Mucosa of rectum (tissue), 2 donors: ENCODE measurements around the gene PTPA.
"Not testable (repeated sequence)": the region's sequence is repeated elsewhere in the genome, so short reads cannot be mapped to it uniquely, and the experiment has no call there.

Experiments
- H3K27ac ChIP-seq, 2 donors: one replicate each; pipeline ENCODE4 v1.7.0; 2013; ENCODE audit warnings: inconsistent platforms in 2 of 2, low read depth in 2 of 2, low read length in 2 of 2
- H3K27me3 ChIP-seq, 2 donors: one replicate each; pipeline ENCODE4 v1.7.0; 2013; ENCODE audit warnings: low read length in 2 of 2; ENCODE audit not compliant: control insufficient read depth in 2 of 2, insufficient read depth in 2 of 2
- H3K36me3 ChIP-seq, 2 donors: one replicate each; pipeline ENCODE4 v1.7.0; 2013; ENCODE audit warnings: low read length in 2 of 2; ENCODE audit not compliant: control insufficient read depth in 2 of 2, insufficient read depth in 2 of 2
- H3K4me1 ChIP-seq, 2 donors: one replicate each; pipeline ENCODE4 v1.7.0; 2013; ENCODE audit warnings: low read length in 2 of 2, mild to moderate bottlenecking in 1 of 2; ENCODE audit not compliant: control insufficient read depth in 2 of 2, insufficient read depth in 2 of 2
- H3K4me3 ChIP-seq, 2 donors: one replicate each; pipeline ENCODE4 v1.7.0; 2013; ENCODE audit warnings: low read length in 2 of 2
- H3K9ac ChIP-seq, 2 donors: one replicate each; pipeline ENCODE4 v1.7.0; 2013; ENCODE audit warnings: low read length in 2 of 2, low read depth in 1 of 2, mild to moderate bottlenecking in 1 of 2
- H3K9me3 ChIP-seq, 2 donors: one replicate each; pipeline ENCODE4 v1.7.0; 2013; ENCODE audit warnings: low read length in 2 of 2; ENCODE audit not compliant: control insufficient read depth in 2 of 2
- donor health status: healthy.
- donor health status: Normal muscosa, but diverticular disease.

Gene PTPA

DNA sequence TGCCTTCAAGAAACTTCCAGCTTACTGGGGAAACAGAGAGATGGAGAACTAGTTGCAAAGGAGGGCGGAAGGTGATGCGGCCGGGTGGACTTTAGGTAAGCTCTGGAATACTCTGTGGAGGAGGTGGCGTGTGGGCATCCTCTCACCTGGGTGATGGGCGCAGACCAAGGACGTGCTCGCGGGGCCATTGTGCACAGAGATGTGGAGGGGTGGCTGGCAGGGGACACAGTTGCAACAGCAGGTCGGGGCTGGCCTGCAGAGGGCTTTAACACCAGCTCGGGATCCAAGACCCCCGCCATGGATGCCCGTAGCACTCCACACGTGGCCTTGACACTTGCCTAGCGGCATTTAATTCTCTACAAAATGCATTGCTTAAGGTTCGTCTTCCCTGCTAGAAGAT, 40.3 kb downstream of the PTPA start:
- H3K9ac ChIP-seq, result no peak overlapping the region
- no peak overlapping the region for H3K4me3 ChIP-seq
- no peaks in the 10 kb centered on the region for H3K27me3 ChIP-seq
- H3K9me3 ChIP-seq, result no peaks in the 10 kb centered on the region
- H3K27ac ChIP-seq, result no peak overlapping the region
- H3K36me3 ChIP-seq, result peaks cover 8 to 16% of the 10 kb centered on the region in 2 donors
- no peaks in the 10 kb centered on the region for H3K4me1 ChIP-seq

DNA sequence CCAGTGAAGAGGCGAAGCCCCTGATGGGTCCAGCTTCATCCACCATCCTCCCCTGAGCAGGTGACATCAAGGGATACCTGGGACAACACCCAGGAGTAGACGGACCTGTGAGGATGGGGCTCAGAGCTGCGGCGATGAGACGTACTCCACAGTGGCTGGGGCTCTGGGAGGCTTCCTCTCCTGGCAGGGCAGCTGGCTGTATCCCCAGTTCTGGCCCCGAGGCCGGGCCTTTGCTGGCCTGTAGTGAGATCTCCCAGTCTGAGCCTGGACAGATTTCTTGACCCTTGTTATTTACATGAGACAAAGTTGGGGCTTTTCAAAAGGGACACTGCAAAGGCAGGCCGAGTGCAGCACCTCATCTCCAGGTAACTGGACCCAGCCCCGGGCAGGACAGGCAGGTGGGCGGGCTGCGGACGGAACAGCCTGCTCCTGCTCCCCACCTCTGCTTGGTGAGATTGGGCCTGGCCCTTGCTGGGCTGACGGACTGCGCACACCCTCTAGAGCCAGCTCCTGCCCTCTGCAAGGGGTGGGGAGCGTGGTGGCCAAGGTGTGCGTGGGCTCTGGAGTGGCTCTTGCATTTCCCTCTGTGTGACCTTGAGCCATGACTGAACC, 43.8 kb downstream of the PTPA start:
- Histone ChIP-seq H3K9me3 (no peaks in the 10 kb centered on the region), H3K36me3 (peaks cover 3 to 13% of the 10 kb centered on the region in 2 donors), H3K4me1 (no peaks in the 10 kb centered on the region), H3K27ac (no peak overlapping the region), H3K27me3 (no peaks in the 10 kb centered on the region), H3K4me3 (no peak overlapping the region), H3K9ac (no peak overlapping the region)

DNA sequence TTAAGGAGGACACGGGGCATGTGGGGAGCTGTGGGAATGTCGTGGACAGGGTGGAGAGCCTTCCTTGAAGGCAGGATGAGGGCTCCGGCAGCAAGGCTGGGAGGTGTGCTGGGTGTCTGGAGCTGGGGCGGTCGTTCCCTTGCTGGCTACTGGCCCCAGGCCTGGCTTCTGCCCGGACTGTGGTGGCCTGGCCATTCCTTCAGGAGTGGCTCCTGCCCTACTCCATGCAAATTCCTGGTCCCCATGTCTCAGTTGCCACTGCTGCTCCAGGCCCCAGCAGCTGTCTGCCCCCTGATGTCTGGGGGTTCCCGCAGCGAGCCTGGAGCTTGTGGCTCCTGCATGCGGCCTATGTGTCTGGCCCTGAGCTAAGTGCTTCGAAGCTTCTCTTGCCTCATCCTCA, 44.9 kb downstream of the PTPA start:
- Histone ChIP-seq H3K9ac (no peak overlapping the region), H3K27me3 (no peaks in the 10 kb centered on the region), H3K4me1 (no peaks in the 10 kb centered on the region), H3K36me3 (peaks cover 3 to 13% of the 10 kb centered on the region in 2 donors), H3K27ac (no peak overlapping the region), H3K4me3 (no peak overlapping the region), H3K9me3 (no peaks in the 10 kb centered on the region)

DNA sequence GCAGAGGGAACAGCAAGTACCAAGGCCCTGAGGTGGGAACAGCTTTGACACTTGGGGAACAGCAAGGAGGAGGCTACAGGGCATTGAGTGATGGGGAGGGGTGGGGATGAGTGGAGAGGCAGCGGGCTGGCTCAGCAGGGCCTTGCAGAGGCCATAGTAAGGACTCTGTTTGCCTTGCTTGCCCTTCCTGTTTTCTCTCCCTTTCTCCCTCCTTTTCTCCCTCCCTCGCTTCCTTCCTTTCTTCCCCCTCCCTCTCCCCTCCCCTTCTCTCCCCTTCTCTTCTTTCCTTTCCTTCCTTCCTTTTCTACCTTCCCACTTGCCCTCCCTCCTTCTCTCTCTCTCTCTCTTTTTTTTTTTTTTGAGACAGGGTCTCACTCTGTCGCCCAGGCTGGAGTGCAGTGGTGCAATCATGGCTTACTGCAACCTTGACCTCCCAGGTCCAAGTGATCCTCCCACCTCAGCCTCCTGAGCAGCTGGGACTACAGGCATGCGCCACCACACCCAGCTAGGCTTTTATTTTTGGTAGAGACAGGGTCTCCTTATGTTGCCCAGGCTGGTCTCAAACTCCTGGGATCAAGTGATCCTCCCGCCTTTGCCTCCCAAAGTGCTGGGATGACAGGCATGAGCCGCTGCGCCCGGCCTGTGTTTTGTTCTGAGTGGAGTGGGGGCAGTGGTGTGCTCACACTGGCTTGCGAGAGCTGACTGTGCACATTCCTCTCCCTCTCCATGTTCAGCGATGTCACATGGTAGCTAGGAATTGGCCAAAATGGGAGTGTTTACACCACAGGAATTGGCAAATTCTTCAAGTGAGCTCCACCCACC, 49.7 kb downstream of the PTPA start:
- Histone ChIP-seq H3K9me3 (no peaks in the 10 kb centered on the region), H3K27me3 (no peaks in the 10 kb centered on the region), H3K4me3 (no peak overlapping the region), H3K27ac (no peak overlapping the region), H3K4me1 (peaks cover 11 to 15% of the 10 kb centered on the region in 2 donors), H3K9ac (no peak overlapping the region), H3K36me3 (no peaks in the 10 kb centered on the region)

DNA sequence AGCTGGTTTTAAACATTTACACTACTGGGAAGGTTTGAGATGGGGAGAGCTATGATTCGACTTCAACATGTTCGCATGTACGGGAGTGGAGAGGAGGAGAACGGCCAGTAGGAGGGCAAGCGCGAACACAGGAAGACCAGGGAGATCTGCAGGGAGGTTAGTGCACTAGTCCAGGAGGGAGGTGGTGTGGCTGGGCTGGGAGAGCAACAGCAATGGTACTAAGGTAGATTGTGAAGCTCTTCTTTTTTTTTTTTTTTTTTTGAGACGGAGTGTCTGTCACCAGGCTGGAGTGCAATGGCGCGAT, 50.3 kb downstream of the PTPA start:
- Histone ChIP-seq H3K4me3 (no peak overlapping the region), H3K4me1 (peaks cover 14 to 15% of the 10 kb centered on the region in 2 donors), H3K9me3 (no peaks in the 10 kb centered on the region), H3K9ac (no peak overlapping the region), H3K36me3 (no peaks in the 10 kb centered on the region), H3K27ac (no peak overlapping the region), H3K27me3 (no peaks in the 10 kb centered on the region)

DNA sequence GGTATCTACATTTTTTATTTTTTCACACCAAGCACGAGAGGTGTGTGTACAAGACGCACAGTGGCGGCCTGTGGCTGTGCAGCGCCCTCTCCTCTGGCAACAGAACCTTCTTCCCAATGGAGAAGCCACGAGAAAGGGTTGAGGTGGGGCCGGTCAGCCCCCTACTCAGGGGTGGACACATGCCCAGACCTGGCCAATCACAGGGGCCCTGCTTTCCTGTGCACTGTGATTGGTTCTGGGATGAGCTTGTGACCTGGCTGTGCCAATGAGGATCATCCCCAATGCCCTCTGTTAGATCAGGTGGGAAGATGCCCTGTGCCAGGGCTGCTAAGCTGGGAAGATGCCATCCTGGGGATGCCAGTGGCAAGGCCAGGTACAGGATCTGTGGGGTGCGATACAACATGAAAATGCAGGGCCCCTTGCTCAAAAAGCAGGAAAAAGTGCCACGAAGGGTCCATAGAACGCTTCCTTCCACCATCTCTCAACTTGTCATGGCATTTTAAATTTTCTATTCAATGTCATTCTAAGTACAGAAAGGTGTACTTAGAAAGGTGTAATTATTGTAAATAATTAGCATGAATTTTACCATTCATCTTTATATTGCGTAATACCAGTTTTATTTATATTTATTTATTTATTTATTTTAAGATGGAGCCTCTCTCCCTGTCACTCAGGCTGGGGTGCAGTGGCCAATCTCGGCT, 51.4 kb downstream of the PTPA start:
- no peak overlapping the region for H3K4me3 ChIP-seq
- H3K36me3 ChIP-seq, result no peaks in the 10 kb centered on the region
- no peak overlapping the region for H3K9ac ChIP-seq
- H3K27me3 ChIP-seq, result no peaks in the 10 kb centered on the region
- no peak overlapping the region for H3K27ac ChIP-seq
- H3K4me1 ChIP-seq, result peaks cover 19 to 21% of the 10 kb centered on the region in 2 donors
- H3K9me3 ChIP-seq, result no peaks in the 10 kb centered on the region

DNA sequence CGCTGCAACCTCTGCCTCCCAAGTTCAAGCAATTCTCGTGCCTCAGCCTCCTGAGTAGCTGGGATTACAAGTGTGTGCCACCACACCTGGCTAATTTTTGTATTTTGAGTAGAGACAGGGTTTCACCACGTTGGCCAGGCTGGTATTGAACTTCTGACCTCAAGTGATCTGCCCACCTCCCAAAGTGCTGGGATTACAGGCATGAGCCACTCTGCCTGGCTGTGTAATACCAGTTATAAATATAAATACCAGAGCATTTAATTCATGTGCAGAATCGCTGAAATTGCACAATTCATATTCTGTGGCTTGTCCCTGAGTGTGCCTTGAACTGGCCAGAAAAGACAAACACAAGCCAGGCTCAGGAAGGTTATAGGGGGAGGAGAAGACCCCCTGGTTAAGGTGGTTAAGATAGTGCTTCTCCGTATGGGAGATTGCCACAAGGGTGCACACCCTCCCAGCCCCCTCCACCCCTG, 52.0 kb downstream of the PTPA start:
- H3K27ac ChIP-seq, H3K27me3 ChIP-seq, H3K9ac ChIP-seq, H3K4me3 ChIP-seq, H3K36me3 ChIP-seq, H3K9me3 ChIP-seq: not testable (repeated sequence)
- H3K4me1 ChIP-seq, result peaks cover 25 to 26% of the 10 kb centered on the region in 2 donors

DNA sequence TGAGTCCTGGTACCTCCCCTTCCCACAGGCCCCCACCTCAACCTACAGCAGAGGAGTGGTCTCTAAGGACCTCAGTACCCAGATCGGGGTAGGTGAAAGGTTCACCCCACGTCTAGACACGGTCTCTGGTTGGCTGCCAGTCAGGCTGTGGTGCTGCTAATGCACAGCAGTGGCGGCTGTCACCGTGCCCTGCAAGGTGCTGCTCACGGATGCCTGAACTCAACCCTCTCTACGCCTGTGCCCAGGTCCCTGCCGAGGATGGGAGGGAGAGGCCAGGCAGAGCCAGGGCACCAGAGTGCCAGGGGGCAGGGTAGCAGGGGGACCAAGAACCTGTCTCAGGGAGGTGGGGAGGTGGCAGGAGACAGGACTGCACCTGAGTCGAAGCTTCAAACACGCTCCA, 52.5 kb downstream of the PTPA start:
- Histone ChIP-seq H3K27me3 (no peaks in the 10 kb centered on the region), H3K4me3 (no peak overlapping the region), H3K4me1 (peaks cover 25 to 26% of the 10 kb centered on the region in 2 donors), H3K36me3 (no peaks in the 10 kb centered on the region), H3K9me3 (no peaks in the 10 kb centered on the region), H3K9ac (peak overlapping the region; percentile 14 to 70), H3K27ac (peak overlapping the region; percentile 72 to 84)

DNA sequence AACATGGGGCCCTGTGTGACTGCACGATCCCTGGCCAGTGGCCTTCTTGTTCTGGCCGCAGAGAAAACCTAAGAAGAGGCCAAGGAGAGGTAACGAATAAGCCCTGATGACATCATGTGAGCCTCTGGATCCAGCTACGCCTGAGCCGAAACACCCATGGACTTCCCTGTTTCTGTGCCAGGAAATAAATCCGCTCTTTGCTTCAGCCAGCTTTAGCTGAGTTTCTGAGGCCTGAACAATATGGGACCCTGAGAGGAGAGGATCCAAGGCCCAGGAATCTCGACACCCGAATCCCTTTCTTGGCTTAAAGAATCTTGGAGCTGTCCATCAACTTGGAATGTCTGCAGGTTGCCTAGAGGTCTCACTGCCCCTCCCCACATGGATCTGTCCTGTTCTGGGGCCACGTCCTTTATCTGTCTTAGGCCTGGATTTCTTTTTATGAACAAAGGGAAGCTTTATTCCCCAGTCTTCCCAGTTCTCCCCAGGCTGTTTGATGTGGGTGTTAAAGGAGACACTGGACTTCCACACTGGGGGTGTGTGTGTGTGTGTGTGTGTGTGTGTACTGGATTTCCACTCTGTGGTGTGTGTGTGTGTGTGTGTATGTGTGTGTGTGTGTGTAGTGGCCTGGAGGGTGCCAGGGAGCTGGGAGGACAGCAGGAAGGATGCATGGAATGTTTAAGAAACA, 53.2 kb downstream of the PTPA start:
- H3K27me3 ChIP-seq, result no peaks in the 10 kb centered on the region
- no peaks in the 10 kb centered on the region for H3K9me3 ChIP-seq
- H3K36me3 ChIP-seq, result no peaks in the 10 kb centered on the region
- H3K9ac ChIP-seq, result peak overlapping the region; percentile 63 to 70
- peak overlapping the region; percentile 72 to 84 for H3K27ac ChIP-seq
- H3K4me3 ChIP-seq, result no peak overlapping the region
- H3K4me1 ChIP-seq, result peaks cover 25 to 26% of the 10 kb centered on the region in 2 donors

DNA sequence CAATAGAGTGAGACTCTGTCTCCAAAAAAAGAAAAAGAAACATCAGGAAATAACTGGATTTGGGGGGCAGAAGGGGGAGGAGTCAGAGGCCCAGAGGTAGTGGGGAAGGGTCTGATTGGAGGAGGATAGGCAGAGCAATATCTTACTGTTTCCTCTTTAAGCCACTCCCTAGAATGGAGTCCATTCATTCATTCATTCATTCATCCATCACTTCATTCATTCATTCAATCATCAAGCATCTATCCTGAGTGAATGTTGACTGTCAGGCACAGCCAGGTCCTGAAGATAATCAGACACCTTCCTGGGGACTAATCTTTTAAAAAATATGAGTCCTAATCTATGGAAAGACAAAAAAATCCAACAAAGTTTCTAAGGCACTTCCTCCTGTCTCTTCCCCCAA, 54.0 kb downstream of the PTPA start:
- Histone ChIP-seq H3K36me3 (no peaks in the 10 kb centered on the region), H3K27me3 (no peaks in the 10 kb centered on the region), H3K4me3 (no peak overlapping the region), H3K4me1 (peaks cover 25 to 26% of the 10 kb centered on the region in 2 donors), H3K27ac (no peak overlapping the region), H3K9me3 (no peaks in the 10 kb centered on the region), H3K9ac (no peak overlapping the region)
